GM19438 (cell line): ENCODE measurements around the gene RNPC3.
A peak's percentile ranks its signal among the peaks of the same experiment; 100 is the strongest.
"Not testable (repeated sequence)": the region's sequence is repeated elsewhere in the genome, so short reads cannot be mapped to it uniquely, and the experiment has no call there.

ENCODE experiments used
- ATAC-seq: cut with Tn5 transposase; IDR thresholded peaks from one replicate; pipeline ENCODE4 v1.9.1; 2021; ENCODE audit warnings: low read depth; ENCODE audit not compliant: unreplicated experiment

The RNPC3 gene

DNA sequence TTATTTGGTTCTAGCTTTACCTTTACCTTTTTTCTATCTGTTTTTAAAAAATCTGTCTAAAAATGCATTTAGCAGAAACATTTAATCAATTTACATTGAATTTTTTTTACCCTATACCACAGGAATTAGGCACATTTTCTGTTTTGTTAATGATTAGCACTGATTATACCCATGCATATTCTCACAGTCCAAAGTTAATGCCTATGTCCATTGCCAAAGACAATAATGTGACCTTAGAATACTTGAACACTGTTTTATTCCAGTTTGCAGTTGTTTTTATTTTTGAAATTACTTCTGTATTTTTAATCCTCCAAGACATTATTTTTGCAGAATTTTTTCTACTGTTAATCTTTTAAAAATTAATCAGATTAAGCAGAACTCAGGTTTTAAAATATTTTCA, 34.9 kb downstream of the RNPC3 start:
- ATAC-seq: no peak

DNA sequence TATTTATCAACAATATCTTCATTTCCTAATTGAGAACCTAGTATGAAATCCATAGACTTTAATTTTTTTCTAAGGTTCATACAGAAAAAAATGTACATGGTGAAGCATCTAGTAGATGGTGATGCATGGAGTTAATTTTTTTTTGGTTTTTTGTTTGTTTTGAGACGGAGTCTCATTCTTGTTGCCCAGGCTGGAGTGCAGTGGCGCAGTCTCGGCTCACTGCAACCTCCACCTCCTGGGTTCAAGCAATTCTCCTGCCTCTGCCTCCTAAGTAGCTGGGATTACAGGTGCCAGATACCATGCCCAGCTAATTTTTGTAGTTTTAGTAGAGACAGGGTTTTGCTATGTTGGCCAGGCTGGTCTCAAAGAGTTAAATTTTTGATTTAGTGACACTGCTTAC, 35.6 kb downstream of the RNPC3 start:
- ATAC-seq: not testable (repeated sequence)

DNA sequence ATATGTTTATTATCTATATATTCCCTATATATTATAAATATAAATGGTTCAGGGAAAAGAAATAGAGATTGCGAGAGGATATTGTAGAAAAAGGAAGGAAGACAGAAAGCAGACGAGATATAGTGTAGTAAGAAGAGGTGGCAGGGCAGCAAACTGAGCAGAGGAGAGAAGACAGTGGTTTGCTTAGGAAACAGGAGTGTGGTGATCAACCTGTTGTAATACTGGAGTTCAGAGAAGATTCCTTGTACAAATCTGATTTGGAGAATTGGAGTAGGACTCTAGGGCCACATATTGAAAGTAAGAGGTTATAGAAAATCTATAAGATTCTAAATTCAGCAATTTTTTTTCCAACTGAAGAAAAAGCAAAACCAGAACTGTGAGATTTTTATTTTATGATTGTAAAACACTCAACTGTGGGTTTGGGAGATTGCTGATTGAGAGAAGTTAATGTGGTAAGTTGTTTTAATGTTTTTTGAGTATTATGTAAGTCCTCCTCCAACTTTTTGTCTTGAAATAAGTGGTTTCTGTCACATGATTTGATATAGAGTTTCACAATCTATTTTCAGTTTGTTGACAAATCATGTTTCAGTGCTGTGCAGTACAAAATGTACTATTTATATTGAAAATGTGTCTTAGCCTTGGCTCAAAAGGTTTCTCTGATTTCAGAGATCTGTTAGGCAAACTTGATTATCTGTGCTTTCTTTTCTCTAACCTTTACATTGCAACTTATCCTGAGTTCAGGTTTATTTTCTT, 36.3 kb downstream of the RNPC3 start:
- ATAC-seq: peak; percentile 85

DNA sequence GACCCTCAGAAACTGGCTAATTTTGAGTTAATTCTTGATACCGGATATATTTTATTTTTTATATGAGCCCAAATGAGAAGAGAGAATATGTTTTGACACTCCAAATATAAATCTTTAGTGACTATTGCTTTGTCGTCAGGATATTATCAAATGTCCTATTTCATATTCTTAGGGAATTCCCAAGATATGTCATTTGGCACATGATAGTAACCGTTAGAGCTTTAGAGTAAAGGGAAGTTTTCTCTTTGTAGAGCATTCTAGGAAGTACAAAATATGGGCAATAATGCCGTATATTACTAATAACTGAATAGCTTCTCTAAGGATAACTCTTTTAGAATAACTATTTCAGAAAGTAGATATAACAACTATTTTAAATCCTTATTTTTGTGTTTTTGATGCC, 37.6 kb downstream of the RNPC3 start:
- no peak for ATAC-seq

DNA sequence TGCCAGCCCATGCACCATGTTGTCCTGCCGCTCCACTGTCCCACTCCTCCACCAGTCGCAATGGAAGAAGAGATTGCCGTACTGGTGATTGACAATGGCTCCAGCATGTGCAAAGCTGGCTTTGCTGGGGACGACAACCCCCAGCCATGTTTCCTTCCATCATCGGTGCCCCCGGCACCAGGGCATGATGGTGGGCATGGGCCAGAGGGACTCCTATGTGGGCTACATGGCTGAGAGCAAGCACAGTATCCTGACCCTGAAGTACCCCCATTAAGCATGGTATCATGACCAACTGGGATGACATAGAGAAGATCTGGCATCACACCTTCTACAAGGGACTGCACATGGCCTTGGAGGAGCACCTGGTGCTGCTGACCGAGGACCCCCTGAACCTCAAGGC, 44.0 kb downstream of the RNPC3 start:
- no peak for ATAC-seq

DNA sequence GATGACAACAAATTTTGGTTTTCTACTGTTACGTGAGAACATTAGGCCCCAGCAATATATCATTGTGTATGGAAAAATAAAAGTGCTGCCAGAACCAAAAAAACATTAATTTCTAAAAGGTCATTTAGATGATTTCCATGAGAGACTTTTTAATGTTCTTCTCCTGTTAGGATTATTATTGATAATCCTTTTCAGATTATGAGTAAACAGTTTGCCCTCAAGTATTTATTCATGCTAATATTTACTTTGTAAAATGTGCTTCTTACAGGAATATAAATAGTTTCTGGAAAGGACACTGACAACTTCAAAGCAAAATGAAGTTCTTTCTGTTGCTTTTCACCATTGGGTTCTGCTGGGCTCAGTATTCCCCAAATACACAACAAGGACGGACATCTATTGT, 45.8 kb downstream of the RNPC3 start, which contains the start of gene AMY2B:
Gene AMY2B, plus strand, starts transcription at position 301 of the 400 bp plus-strand sequence. Its CDS starts 14 bp downstream, at position 315.
- ATAC-seq: not testable (repeated sequence)

DNA sequence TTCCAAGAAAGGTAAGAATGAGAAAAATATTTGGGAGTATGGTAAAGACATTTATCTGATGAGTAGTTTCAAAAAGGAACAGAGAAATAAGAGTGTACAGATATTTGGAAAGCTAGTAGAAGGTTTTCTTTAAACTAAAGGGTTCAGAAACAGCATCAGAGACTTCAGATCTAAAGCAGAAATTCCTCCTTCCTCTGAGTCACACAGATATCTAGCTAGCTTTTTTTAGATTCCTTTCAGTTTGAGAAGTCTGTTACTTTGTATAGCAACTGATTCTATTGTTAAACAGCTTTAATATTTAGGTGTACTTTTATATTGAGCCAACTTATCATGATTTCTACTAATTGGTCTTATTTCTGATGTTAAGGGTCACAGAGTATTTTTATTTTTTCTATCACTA, 50.6 kb downstream of the RNPC3 start:
- no peak for ATAC-seq

DNA sequence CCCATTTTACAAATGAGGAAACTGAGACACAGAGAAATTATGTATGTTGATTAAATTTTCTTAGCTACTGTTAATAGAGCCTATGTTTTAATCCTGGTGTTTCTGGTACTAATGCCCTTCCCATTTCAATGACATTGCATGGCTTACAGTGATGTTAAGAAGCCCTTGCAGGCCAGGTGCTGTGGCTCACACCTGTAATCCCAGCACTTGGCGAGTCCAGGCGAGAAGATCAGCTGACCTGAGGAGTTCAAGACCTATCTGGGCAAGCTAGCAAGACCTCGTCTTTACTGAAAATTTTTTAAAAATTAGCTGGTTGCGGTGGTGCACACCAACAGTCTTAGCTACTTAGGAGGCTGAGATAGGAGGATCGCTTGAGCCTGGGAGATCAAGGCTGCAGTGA, 51.3 kb downstream of the RNPC3 start:
- ATAC-seq: not testable (repeated sequence)

DNA sequence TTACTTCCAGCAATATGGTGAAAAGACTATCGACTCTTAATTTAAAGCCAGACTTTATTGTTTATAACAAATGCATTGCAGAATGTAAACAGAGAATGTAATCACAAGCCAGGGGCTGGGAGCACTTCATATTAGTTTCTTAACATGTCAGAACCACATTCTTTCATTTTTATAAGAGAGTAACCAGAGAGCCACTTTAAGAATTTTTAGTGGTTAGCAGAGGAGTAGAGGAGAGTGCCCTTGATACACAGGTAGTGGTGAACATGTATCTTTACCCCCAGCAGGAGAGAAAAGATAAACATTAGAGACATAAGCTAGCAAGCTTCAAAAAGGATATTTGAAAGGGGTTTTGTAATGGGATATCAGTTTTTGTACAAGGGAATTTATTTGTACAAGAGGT, 57.0 kb downstream of the RNPC3 start:
- no peak for ATAC-seq

DNA sequence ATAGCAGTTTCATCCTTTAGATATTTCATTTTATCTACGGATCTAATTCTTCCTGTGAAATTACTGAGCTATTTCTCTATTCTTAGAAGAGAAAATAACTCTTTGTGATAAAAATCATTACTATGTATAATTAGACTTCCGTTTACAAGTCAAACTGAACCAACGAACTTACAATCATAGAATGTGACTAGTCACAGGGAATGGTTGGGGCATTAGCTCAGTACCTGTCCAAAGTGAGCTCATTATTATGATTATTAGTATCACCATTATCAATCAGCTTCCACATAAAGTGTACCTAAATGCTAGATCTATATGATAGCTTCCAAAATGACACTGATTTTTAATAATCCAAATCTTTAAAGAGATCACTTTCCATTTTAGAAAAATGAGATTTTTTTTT, 58.4 kb downstream of the RNPC3 start:
- no peak for ATAC-seq

DNA sequence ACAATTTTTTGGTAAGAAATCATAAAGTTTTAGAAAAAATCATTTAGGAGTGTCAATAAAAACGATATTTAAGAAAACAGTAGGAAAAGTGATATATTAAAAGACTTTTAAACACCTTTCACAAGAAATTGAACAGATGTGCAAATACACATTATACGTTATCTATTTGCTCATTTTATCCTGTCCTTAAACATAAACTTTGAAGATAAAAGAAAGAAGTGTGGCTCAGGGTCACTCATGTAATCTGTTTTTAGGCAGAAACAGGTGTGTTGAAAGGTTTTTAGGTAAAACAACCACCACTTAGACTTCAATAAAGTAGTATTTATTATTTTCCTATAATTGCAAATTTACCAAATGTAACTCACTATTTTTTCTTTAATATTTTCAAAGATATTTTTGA, 59.0 kb downstream of the RNPC3 start:
- no peak for ATAC-seq

DNA sequence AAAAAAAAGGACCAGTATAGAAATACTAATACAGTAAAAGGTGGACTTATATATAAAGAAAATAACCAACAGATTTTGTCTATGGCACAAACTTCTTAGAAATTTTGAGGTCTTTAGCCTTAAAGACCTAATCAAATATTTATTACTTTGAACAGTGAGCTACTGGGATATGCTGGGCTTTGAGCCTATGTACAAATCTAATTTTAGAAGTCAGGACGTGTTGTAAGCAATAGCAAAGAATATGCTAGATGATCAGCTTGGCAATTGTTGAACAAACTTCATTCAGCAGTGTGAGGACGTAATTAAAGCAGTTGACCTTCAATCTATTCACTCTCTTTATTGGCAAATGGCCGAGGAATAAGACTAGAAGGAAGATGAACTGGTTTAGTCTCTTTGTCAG, 77.2 kb downstream of the RNPC3 start:
- not testable (repeated sequence) for ATAC-seq
